ENCODE measurements around the gene MAGI1. TPM values are rescaled to one million over a fixed set of nuclear protein-coding genes. Genes with fewer than 3 reads are reported as not detected.

The MAGI1 gene
- total RNA-seq, 1 experiment from 2014 or later: 38.6 TPM

- ATAC-seq: no peak
- RAD21 ChIA-PET (ENCODE audit: low non-redundant PET in 1 of 2, low total read pairs in 2 of 2, uncharacterized antibody in 2 of 2, unreplicated experiment in 2 of 2): interaction anchor here in 1 of 2 experiments (1.2 kb wide), 1 partner anchor 11 kb away, joined by 5 read pairs; no protein-coding TSS in a partner anchor
- intact Hi-C loops (cut with micrococcal nuclease): loop anchor here (2.0 kb wide), 1 partner anchor 86 kb away; the partner anchor contains the start of gene MAGI1
- no peaks in the 10 kb centered on the region for H3K9me3 ChIP-seq (ENCODE audit: control insufficient read depth in 1 of 2, insufficient read depth in 1 of 2, low read depth in 1 of 2, low read length in 2 of 2)
- H3K9ac ChIP-seq (ENCODE audit: low read length): peak overlapping the region; percentile 41
- peaks cover 13% of the 10 kb centered on the region for H3K79me2 ChIP-seq (ENCODE audit: insufficient read depth, low read length)
- POLR2A ChIA-PET: no interaction called here
- peaks cover 89 to 95% of the 10 kb centered on the region in 2 experiments for H3K4me1 ChIP-seq (ENCODE audit: control insufficient read depth in 1 of 2, insufficient read depth in 2 of 2, low read length in 2 of 2)
- DNase-seq (ENCODE audit: low read depth, low spot score): no peak
- CTCF ChIA-PET: no interaction called here
- H3K4me2 ChIP-seq (ENCODE audit: low read length): peak overlapping the region; percentile 72
- no peak overlapping the region for H2AFZ ChIP-seq (ENCODE audit: low read depth, low read length, poor library complexity, severe bottlenecking)
- H3K9me2 ChIP-seq (ENCODE audit: insufficient read depth): no peaks in the 10 kb centered on the region
- no peaks in the 10 kb centered on the region for H3K27me3 ChIP-seq (ENCODE audit: insufficient read depth, low read length)
- no TSS peak for BruUV-seq (replicated peaks)
- peak overlapping the region; percentile 82 for H3K27ac ChIP-seq (ENCODE audit: low read depth, low read length)
- peak overlapping the region in 1 of 2 experiments; percentile 25; a peak in 2 of 4 replicates for H3K4me3 ChIP-seq (replicated peaks in 1 of 2; ENCODE audit: low read depth in 1 of 2, low read length in 2 of 2)
- H3K36me3 ChIP-seq (ENCODE audit: control insufficient read depth in 1 of 2, insufficient read depth in 2 of 2, low read length in 2 of 2): no peaks in the 10 kb centered on the region
- H4K20me1 ChIP-seq (ENCODE audit: insufficient read depth): no peaks in the 10 kb centered on the region
- TF ChIP-seq, protein P1, sequence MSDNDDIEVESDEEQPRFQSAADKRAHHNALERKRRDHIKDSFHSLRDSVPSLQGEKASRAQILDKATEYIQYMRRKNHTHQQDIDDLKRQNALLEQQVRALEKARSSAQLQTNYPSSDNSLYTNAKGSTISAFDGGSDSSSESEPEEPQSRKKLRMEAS (IDR thresholded peaks at IDR 0.05): no peak
- no peak for TF ChIP-seq ZFX (IDR thresholded peaks at IDR 0.05)
These were observed 85.9 kb downstream of the MAGI1 start for GRCh38 chr3:65952842-65953241.

DNA sequence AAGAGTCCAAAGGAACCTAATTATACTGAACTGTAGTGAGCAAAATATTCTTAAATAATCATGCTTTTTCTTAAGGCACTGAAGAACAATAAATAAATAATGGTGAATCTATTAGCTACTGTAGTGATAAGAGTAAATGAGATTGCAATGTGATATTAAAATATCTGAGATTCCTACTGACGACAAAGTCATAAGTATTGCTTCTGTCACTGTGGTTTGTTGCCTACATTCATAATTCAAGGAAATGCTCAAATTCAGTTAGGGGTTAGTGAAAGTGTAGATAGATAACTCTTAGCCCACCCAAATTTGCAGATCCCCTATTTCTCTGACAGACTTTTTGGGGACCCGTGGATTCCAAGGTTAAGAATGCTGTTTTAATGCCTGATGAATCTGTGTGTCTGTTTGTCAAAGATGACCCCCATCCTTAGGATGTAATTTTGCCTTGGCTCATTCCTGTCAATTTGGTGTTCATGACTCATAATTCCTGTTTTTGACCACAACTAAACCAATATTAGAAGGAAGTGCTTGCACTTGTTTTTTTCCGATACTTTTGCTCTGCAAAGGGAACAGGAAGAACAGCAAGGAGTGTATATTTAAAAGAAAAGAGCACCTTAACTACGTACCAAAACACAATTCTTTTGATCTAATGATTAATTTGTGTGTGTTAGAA is 86.7 kb downstream of the MAGI1 start:
- no peaks in the 10 kb centered on the region for H3K9me2 ChIP-seq (ENCODE audit: insufficient read depth)
- no TSS peak for BruUV-seq (replicated peaks)
- ChIA-PET RAD21 (ENCODE audit: low non-redundant PET in 1 of 2, low total read pairs in 2 of 2, uncharacterized antibody in 2 of 2, unreplicated experiment in 2 of 2) (no interaction called here), CTCF (no interaction called here), POLR2A (no interaction called here)
- peak overlapping the region; percentile 72 for H3K4me2 ChIP-seq (ENCODE audit: low read length)
- H3K36me3 ChIP-seq (ENCODE audit: control insufficient read depth in 1 of 2, insufficient read depth in 2 of 2, low read length in 2 of 2): no peaks in the 10 kb centered on the region
- H3K4me3 ChIP-seq (replicated peaks in 1 of 2; ENCODE audit: low read depth in 1 of 2, low read length in 2 of 2): peak overlapping the region in 1 of 2 experiments; percentile 25; a peak in 2 of 4 replicates
- peak overlapping the region; percentile 82 for H3K27ac ChIP-seq (ENCODE audit: low read depth, low read length)
- H3K9me3 ChIP-seq (ENCODE audit: control insufficient read depth in 1 of 2, insufficient read depth in 1 of 2, low read depth in 1 of 2, low read length in 2 of 2): no peaks in the 10 kb centered on the region
- intact Hi-C loops (cut with micrococcal nuclease): loop anchor here (2.0 kb wide), 1 partner anchor 87 kb away; the partner anchor contains the start of gene MAGI1
- H4K20me1 ChIP-seq (ENCODE audit: insufficient read depth): no peaks in the 10 kb centered on the region
- peaks cover 80 to 94% of the 10 kb centered on the region in 2 experiments for H3K4me1 ChIP-seq (ENCODE audit: control insufficient read depth in 1 of 2, insufficient read depth in 2 of 2, low read length in 2 of 2)
- peaks cover 13% of the 10 kb centered on the region for H3K79me2 ChIP-seq (ENCODE audit: insufficient read depth, low read length)
- peak overlapping the region; percentile 3; the same call in 1 of the 2 replicates for H3K9ac ChIP-seq (ENCODE audit: low read length)
- DNase-seq (ENCODE audit: low read depth, low spot score) (peak; percentile 73), ATAC-seq (peak; percentile 12; the same call in 1 of the 2 replicates)
- H2AFZ ChIP-seq (ENCODE audit: low read depth, low read length, poor library complexity, severe bottlenecking): no peak overlapping the region
- no peaks in the 10 kb centered on the region for H3K27me3 ChIP-seq (ENCODE audit: insufficient read depth, low read length)
- TF ChIP-seq, protein P2, sequence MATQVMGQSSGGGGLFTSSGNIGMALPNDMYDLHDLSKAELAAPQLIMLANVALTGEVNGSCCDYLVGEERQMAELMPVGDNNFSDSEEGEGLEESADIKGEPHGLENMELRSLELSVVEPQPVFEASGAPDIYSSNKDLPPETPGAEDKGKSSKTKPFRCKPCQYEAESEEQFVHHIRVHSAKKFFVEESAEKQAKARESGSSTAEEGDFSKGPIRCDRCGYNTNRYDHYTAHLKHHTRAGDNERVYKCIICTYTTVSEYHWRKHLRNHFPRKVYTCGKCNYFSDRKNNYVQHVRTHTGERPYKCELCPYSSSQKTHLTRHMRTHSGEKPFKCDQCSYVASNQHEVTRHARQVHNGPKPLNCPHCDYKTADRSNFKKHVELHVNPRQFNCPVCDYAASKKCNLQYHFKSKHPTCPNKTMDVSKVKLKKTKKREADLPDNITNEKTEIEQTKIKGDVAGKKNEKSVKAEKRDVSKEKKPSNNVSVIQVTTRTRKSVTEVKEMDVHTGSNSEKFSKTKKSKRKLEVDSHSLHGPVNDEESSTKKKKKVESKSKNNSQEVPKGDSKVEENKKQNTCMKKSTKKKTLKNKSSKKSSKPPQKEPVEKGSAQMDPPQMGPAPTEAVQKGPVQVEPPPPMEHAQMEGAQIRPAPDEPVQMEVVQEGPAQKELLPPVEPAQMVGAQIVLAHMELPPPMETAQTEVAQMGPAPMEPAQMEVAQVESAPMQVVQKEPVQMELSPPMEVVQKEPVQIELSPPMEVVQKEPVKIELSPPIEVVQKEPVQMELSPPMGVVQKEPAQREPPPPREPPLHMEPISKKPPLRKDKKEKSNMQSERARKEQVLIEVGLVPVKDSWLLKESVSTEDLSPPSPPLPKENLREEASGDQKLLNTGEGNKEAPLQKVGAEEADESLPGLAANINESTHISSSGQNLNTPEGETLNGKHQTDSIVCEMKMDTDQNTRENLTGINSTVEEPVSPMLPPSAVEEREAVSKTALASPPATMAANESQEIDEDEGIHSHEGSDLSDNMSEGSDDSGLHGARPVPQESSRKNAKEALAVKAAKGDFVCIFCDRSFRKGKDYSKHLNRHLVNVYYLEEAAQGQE (IDR thresholded peaks at IDR 0.05; ENCODE audit: low read depth): no peak
- TF ChIP-seq EZH2phosphoT487 (IDR thresholded peaks at IDR 0.05; ENCODE audit: borderline replicate concordance) (no peak), YY1 (IDR thresholded peaks at IDR 0.05; ENCODE audit: extremely low read depth, insufficient replicate concordance, low read depth, low read length) (peak; percentile 24), EGR1 (IDR thresholded peaks at IDR 0.05; ENCODE audit: low read depth) (no peak), RAD21 (IDR thresholded peaks at IDR 0.05; ENCODE audit: low read depth) (peak; percentile 24; the same call in 1 of the 2 replicates), ZFX (IDR thresholded peaks at IDR 0.05) (no peak), ATF3 (IDR thresholded peaks at IDR 0.05) (no peak), POLR2A (IDR thresholded peaks at IDR 0.05; ENCODE audit: borderline replicate concordance, extremely low read depth, insufficient read depth, insufficient read length) (no peak), TCF7L2 (IDR thresholded peaks at IDR 0.05; ENCODE audit: borderline replicate concordance, extremely low read depth, insufficient read depth, insufficient read length) (no peak), POLR2AphosphoS5 (IDR thresholded peaks at IDR 0.05; ENCODE audit: low read depth, low read length) (no peak; the same call in 1 of the 2 replicates), SP1 (IDR thresholded peaks at IDR 0.05; ENCODE audit: low read depth) (peak; percentile 89), SRF (IDR thresholded peaks at IDR 0.05; ENCODE audit: low read depth) (peak; percentile 40; the same call in 1 of the 2 replicates), ELF1 (IDR thresholded peaks at IDR 0.05; ENCODE audit: borderline replicate concordance, low read depth) (no peak; the same call in 1 of the 2 replicates)
- TF ChIP-seq, protein P1 (IDR thresholded peaks at IDR 0.05): peak; percentile 26; the same call in 1 of the 2 replicates
